ENCODE results near the gene SMG6.

- no peak for TF ChIP-seq GATA2 (IDR thresholded peaks at IDR 0.05; ENCODE audit: low read depth, low read length)
- no peak for TF ChIP-seq GATA3 (IDR thresholded peaks at IDR 0.05; ENCODE audit: low read depth, low read length)
Observed at GRCh38 chr17:2158396-2158780, 145.2 kb downstream of the SMG6 start.

All from SH-SY5Y (cell line).